Left kidney (tissue), 2 donors: Measurements from ENCODE around the gene JAM3. TPM values are rescaled to one million over a fixed set of nuclear protein-coding genes. Genes with fewer than 3 reads are reported as not detected.
"Not testable (repeated sequence)": the region's sequence is repeated elsewhere in the genome, so short reads cannot be mapped to it uniquely, and the experiment has no call there.

Source experiments
- DNase-seq: peaks from one replicate; pipeline ENCODE4 v3.0.0-alpha.2; 2013
- polyA plus RNA-seq: library from polyadenylated mRNA; unstranded; fragments of 120-200 nt; gene quantifications from one replicate; pipeline ENCODE4 v1.2.1, GENCODE V29; 2013; ENCODE audit not compliant: insufficient read length

JAM3 gene
- polyA plus RNA-seq, 1 donor, result 59.3 TPM

DNA sequence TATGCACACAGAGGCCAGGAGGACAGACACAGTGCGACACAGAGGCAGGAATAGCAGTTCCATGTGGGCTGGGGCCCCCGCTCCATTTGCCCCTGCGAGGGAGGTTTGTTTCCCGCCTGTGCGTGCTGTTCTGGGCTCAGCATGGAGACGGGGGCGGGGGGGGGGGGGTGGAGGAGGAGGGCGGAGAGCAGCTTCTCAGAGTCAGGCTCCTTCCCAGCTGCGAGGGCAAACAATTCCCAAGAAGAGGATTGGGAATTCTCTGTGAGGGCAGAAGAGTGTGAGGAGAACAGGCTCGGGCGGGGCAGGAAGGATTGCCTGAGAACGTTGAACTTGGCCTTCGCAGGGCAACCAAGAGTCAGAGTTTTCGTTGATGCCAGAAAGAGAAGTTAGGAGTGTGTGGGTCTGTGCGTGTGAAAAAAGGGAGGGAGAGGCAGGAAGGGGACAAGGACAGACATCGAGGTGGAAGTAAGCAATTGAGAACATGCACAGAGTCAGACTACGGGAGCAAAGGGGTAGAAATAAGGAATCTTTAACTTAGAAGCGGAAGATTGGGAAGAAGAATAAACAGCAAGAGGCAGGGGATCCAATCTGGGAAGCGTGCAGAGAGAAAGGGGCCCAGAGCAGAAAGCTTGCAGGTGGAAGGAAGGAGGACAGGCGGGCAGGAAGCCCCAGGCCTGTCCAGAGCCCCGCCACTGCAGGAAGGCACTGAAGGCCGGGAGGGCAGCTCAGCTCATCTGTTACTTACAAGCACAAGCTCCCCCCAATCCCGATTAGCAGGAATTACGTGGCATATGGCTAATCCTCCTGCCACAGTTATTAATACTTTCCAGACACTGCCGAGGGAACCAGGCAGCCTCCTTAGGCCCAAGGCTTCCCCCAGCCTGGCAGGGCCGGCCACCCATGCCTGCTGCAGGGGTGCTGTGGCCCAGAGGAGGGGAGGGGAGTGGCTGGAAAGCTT is 15.6 kb upstream of the JAM3 start:
- DNase-seq, result no peak

DNA sequence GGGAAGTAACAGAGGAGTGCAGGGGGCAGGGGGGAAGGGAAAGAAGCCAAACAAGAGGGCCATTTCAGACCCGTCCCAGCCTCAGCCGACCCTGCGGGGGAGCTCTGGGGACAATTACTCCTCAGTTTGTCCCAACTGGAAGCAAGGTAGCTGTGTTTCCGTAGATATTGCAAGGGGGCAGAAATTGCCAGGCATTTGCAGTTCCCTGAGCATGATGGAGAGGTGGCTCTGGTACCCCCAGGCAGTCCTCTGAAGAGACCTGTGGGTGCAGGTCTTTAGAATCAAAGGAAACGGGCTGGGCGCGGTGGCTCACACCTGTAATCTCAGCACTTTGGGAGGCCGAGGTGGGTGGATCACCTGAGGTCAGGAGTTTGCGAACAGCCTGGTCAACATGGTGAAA is 13.8 kb upstream of the JAM3 start:
- DNase-seq, result no peak

DNA sequence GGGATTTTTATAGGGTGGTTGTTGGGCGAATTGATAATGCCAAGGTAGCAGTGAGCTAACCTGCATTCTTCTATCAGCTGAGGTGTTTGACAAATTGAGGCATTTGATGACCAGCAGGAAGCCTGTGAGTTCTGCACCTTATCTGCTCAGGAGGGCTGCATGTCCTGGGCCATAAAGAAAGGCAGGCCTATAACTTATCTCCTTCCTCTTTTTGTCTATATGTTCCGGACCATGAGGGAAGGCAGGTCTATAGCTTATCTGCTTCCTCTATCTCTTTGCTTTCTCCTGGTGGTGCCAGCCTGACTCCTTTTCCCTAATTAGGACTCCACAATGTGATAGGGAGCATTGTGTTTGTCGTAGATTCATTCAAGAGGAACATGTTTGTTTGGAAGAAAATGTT is 8.6 kb upstream of the JAM3 start:
- DNase-seq, result no peak

DNA sequence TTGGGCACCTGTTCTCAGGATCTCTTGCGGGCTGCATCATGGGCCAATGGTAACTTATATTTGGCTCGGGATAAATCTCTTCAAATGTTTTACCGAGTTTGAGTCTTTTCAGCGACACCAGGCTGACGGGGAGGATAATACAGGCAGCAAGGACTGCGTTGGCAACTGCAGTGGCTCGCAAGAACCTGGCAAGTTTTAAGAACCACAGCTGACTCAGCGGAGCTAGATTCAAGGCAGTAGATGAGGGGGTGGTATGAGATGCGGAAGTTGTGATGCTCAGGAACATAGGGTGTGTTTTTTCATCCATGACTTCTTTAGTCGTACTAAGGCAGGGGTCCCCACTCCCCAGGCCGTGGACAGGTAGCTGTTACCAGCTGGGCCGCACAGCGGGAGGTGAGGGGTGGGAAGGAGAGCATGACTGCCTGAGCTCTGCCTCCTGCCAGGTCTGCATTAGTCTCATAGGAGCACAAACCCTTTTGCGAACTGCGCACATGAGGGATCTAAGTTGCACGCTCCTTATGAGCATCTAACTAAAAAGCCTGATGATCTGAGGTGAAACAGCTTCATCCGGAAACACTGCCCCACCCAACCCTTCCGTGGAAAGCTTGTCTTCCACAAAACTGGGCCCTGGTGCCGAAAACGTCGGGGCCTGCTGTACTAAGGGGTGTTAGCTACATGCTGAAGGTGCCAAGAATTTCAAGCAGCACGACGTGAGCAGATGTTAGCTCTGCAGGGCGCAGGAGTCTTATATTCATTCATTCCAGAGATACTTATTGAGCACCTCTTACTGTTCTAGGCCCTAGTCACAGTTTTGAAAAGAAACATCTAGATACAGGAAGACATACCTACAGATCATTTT is 6.4 kb upstream of the JAM3 start:
- no peak for DNase-seq

DNA sequence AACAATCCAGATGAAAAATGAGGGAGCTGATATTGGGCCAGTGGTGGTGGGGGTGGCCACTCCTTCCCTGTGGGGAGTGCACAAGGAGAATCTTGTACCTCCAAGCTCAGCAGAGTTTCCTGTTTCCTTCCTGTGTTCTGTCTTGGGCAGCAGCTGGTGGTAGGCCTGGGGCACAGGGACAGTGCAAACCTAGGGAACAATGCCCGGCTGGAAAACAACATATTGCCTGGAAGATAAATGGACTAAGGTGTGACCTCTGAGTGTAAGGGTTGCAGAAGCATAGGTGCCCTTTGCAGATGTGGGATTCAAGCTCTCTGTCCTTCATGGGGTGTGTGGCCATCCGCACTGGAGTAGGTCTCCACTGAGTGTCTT is 5.8 kb upstream of the JAM3 start:
- no peak for DNase-seq

DNA sequence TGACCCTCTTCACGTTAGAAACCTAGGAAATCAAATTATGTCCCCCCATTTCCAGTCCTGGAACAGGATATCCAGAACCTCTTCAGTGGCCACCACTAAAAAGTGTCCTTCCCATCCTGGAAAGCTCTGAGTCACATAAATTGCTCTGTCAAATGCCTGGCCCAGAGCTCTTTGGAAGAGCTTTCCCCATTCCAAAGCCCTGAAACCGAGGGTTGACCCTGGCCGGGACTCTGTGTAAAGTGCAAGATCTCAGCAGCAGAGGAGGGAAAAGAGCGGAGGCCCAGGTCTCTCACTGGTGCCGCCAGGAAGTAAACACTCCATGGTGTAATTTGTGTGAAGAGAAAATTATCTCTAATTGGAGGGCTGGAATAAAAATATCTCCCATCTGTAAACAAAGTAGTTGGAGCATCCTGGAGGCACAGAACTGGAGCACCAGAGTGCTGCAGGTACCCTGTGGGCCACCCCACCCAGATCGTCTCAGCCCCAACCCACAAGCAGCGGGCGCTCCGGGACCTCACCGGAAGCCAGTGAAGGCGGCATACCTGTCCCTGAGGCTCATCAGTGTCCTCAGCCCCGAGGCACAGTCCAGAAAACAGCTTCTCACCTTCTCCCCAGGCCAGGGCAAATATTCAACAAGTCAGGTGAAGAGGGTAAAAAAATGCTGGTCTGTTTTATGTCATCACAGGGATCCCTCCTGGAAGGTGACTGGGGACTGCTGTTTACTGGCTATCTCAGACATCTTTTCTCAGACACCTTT is 4.7 kb upstream of the JAM3 start:
- no peak for DNase-seq

DNA sequence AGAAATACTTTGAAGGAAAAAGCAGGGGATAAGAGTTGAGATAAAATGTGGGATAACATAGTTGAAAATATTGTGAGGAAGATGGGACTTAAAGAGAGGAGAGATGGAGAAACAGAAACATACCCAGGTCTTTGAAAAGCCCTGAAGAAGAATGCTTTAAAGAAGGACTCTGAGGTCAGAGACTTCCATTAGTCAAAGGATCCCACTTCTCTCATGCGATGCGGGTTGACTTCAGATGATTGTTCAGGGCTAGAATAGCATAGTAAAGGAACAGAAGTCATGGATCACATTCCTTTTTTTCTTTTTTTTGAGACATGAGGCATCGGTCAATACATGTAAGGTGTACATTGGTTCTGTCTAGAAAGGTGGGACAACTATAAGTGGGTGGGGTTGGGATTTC is 3.5 kb upstream of the JAM3 start:
- DNase-seq, result no peak

DNA sequence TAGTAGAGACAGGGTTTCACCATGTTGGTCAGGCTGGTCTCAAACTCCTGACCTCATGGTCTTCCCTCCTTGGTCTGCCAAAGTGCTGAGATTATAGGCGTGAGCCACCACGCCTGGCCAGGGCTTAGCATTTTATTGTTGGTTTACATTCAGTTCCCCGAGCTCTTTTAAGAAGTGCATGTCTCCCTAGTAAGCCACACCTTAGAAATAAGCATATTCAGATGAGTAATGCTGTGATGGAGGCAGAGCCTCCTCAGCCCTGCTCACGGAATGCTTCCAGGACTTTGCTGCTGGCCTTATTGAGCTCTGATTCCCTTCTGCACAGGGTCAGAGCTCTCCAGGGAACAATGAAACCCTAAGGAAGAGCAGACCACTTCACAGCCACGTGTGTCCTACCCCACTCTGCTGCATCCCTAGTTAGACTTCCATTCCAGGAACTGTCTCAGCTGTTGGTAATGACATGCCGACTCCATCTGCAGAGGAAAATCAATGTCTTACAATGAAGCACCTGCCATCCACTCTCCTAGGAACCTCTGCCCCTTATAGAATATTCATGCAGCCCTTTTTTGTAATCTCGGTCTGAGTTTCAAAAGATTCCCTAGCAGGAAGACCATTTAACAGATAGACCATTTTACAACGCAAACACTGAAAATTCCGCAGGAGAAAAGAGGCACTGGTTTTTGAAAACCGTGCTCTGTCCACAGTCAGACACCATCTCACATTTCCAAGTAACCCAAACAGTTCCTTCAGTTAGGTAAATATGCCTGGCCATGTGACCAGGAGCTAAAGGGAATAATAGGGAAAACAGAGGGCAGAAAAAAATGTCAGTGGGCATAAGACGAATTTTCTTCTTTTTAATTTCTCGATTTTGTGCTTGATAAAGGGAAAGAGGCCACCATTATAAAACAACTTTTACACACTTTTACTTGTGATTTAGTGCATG is 1.7 kb upstream of the JAM3 start:
- no peak for DNase-seq

DNA sequence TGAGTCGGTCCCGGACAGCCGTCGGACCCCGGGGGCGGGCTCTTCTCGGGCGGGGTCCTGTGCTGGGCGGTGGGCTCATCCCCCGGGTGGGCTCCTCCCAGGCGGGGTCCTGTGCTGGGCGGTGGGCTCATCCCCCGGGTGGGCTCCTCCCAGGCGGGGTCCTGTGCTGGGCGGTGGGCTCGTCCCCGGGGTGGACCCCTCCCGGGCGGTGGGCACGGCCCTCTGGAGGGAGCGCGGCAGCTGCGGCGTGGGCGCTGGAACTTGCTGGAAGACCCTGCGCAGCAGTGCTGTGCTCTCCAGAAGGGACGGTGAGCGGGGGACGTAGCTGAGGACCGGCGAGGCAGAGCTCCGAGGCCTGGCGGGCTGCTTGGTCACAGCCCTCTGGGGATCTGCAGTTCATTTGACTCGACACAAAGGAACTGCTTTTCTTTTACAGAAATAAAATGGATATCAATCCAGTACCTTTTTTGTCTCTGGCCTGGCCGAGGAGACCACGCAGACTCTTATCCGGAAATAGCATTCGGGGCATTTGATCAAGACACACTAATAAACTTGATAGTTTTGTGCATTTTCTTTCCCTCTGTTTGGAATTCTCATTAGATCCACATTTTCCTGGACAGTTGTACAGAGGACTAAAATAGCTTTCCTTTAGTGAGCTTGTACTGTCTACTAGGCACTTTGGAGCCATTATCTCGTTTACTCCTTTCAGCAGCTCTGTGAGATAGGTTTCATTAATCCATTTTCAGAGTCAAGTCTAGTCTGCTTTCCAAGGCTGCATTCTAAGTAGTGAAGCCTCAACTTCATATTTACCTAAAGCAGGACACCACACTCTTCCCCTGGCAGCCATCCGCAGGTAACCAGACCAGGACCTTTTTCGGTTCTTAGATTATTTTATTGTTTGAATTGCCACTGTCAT is 812 bp downstream of the JAM3 start:
- peak; percentile 31 for DNase-seq

DNA sequence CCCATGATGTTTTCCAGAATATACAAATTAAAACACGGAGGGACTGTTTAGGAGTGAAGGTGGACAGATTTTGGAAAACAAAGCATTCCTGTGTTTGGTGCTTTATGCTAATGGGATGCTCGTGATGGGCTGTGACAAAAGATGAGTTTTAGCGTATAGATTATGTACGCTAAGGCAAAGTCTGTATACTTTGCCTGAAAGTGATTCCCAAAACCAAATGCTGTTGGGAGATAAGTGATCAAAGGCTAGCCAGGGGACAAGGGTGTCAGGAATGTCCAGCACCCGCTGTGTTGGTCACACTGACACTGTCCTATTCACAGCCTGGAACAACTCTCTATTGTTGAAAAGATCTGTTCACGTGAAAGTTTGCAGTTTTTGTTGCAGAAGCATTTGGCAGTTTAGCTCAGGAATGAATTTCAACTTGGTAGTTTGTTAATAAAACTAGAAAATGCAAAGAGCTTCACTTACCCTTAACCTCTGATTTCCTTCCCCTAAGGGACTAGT is 1.5 kb downstream of the JAM3 start:
- no peak for DNase-seq

DNA sequence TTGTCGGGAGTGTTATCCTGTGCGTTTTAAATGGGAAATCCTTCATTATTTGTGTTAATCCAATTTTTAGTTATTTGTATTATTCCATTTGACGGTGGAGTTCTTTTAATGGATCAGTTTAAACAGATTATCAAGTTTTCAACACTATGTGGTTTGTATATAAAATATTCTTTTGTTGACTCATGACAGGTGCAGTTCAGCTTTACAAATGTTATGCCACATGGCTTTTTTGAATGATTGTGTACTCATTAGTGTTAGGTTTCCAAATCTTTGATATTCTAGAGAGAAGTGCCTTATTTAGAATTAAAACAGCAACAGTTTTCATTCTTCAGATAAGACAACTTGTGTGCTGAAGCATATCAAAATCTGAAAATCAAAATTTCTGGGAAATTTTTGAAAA is 2.4 kb downstream of the JAM3 start:
- DNase-seq, result no peak

DNA sequence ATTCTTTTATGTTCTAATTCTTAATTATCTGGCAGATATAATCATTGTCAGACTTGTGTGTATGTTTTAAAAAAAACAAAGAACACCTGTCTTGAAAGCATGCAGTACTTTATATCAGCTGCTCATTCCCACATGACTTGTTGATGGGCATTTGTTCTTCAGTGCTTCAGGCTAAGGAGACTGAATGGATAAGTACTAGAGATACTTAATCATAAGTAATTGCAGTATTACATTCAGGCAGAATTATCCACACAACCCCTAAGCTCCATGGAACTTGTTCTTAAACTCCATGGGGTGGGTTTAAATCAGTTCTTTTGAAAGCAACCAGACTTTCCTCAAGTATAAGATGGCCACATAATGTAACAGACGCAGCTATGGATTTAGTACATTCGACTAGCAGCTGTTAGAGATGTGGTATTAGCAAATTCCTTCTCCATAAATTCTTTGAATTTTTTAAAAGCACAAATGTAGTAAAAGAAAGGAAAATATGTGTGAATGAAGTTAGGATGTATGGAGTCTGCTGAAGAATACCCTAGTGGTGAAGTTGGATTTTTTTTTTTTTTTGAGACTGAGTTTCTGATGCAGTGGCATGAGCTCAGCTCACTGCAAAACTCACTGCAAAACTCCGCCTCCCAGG is 3.0 kb downstream of the JAM3 start:
- no peak for DNase-seq

DNA sequence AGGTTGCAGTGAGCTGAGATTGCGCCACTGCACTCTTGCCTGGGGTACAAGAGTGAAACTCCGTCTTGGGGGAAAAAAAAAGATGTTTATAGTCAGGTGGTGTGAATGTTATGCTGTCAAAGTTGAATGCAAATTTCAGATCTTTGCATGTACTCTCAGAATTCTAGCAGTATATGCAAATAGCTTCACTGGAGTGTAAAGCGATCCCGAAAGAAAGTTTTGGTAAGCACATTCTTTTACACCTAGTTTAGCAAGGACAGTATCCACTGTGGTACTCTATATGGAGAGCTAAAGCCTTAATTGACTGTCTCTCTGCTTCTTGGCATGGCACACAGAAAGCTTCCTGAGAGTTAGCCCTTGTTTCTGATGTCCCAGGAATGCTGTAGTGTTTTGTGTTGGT is 4.0 kb downstream of the JAM3 start:
- no peak for DNase-seq

DNA sequence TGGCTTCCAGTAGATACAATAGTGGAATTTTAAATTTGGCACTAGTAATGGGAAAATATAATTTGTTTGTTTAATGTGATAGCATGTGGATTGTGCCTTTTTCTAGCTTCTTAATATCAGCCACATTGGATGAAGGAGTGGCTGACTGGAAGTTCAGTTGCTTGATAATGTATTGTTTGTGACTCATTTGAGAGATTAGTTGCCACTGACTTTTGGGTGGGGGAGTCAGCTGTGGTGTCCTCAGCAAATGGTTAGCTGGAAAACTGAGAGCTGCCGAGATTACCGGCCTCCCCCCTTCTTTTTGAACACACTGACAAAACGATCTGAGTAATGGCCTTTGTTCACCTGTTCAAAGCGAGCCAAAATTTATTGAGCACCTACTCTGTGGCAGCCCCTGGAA is 5.5 kb downstream of the JAM3 start:
- no peak for DNase-seq

DNA sequence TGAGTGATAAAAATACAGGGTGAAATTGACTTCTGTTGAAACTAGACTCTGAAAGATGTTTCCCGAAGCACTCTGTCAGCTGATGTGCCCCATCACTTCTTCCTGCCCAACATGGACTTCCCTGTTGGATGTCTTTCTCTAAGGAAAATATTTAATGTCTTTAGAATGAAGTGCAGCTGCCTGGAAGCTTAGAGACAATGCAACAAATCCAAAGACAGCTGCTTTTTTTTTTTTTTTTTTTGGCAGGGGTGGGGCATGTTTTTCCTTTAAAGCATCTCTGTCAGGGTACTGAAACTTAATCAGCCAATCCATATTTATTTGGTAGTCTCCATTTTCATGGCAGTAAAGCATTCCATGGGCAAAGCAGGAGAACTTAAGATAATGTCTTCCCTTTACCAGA is 5.9 kb downstream of the JAM3 start:
- DNase-seq, result no peak

DNA sequence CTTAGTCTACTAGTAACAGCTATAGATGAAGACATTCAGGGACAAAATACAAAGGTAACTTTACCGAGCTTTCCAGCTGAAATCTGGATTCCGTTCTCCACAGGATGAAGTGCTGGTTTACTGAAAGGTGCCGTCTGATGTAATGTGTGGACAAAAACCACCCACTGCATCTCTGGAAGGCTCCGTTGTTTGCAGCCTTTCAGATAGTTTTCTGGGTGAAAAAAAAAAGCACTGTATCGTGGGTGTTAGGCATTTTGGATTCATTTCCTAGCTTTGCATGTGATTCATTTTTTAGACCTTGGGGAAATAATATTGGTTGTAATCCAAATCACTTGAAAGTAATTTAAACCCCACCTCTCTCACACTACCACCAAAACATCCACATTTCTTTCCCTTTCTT is 10.4 kb downstream of the JAM3 start:
- no peak for DNase-seq

DNA sequence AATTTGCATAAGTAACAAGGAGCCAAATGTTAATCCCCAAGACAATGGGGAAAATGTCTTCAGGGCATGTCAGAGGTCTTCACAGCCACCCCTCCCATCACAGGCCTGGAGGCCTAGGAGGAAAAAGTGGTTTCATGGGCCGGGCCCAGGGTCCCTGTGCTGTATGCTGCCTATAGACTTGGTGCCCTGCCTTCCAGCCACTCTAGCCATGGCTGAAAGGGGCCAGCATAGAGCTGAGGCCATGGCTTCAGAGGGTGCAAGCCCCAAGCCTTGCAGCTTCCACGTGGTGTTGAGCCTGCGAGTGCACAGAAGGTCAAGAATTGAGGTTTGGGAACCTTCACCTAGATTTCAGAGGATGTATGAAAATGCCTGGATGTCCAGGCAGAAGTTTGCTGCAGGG is 12.4 kb downstream of the JAM3 start:
- not testable (repeated sequence) for DNase-seq

DNA sequence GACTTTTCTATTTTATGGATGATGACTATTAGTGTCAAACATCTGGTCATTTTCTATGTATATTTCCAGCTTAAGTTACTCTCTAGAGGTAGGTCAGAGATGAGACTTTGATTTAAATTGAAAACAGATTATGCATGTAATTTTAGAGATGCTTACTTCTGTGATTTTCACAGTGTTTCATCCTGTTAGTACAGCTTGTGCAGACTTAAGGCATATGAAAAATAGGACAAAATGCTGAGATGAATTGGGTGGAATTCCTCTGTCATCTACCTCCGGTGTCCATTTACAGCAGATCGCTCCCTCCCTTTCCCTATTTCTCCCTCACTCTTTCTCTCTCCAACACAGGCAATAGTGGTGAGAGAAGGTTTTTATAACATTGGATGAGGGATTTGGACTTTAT is 14.1 kb downstream of the JAM3 start:
- DNase-seq, result no peak

DNA sequence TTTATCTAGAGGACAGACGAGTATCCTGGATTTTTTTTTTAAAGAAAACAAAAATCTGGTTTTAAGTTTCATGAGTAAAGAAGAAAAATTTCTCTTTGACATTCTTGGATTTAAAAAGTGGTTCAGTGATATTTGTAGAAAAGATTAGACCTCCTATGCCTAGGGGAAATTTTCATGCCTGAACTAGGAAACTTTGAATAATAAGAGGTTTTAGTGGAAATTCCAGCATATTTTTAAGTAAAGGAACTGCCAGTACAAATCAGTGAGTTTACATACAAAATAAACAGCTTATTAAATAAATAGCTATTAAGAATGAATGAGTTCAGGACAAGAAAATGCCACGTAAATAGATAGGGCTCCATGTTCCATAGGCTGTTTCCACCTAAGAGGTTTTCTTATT is 17.5 kb downstream of the JAM3 start:
- DNase-seq, result no peak

DNA sequence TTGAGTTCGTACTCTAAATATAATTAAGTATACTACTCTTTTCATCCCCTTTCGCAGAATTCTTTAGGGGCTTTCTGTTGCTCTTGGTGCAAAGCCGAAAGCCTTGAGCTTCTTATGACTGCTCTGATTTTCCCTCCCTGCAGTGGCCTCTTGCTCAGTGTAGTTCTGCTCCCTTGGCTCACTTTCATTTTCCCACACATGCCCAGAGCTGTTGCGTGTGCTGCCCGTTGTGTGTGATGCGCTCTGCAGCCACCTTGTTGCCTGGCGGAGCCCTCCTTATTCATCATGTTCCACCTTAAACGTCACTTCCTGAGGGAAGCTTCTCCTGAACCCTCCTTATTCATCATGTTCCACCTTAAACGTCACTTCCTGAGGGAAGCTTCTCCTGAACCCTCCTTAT is 23.1 kb downstream of the JAM3 start:
- not testable (repeated sequence) for DNase-seq
